Naive B cell (primary cell): ENCODE results near the gene NPVF. TPM values are rescaled to one million over a fixed set of nuclear protein-coding genes. Genes with fewer than 3 reads are reported as not detected.

ENCODE experiments used
- ATAC-seq, 2 donors: fragments of 150-1000 bp; cut with Tn5 transposase; 2 replicates each; pipeline ENCODE4 v1.10.0; 2021; ENCODE audit warnings: low read depth in 2 of 2, mild to moderate bottlenecking in 2 of 2, moderate library complexity in 2 of 2
- DNase-seq: peaks from one replicate; pipeline ENCODE4 v3.0.0; 2022
- H3K27ac Mint-ChIP-seq, 6 donors: one replicate each; pipeline ENCODE4 v1.8.0; 2020 to 2022; ENCODE audit warnings: mild to moderate bottlenecking in 6 of 6, mixed read lengths in 6 of 6, moderate library complexity in 5 of 6, inconsistent platforms in 2 of 6
- H3K27me3 Mint-ChIP-seq, 3 donors: one replicate each; pipeline ENCODE4 v1.8.0; 2021 to 2022; ENCODE audit warnings: mixed read lengths in 3 of 3, mild to moderate bottlenecking in 1 of 3
- H3K36me3 Mint-ChIP-seq, 2 donors: one replicate each; pipeline ENCODE4 v1.8.0; 2020 to 2022; ENCODE audit warnings: mixed read lengths in 2 of 2, inconsistent platforms in 1 of 2, mild to moderate bottlenecking in 1 of 2
- H3K4me1 Mint-ChIP-seq, 3 donors: one replicate each; pipeline ENCODE4 v1.8.0; 2020 to 2022; ENCODE audit warnings: mixed read lengths in 3 of 3, inconsistent platforms in 1 of 3, mild to moderate bottlenecking in 1 of 3, moderate library complexity in 1 of 3
- H3K4me3 Mint-ChIP-seq, 8 donors: one replicate each; pipeline ENCODE4 v1.8.0; 2020 to 2022; ENCODE audit warnings: mild to moderate bottlenecking in 8 of 8, mixed read lengths in 8 of 8, moderate library complexity in 8 of 8, inconsistent platforms in 2 of 8
- H3K9me3 Mint-ChIP-seq, 7 donors: one replicate each; pipeline ENCODE4 v1.8.0; 2020 to 2022; ENCODE audit warnings: mixed read lengths in 7 of 7, mild to moderate bottlenecking in 5 of 7, inconsistent platforms in 2 of 7, moderate library complexity in 1 of 7
- polyA plus RNA-seq, 6 donors: library from polyadenylated mRNA; unstranded; fragments of 300-500 nt; fragmentation: Illumina TruSeq; gene quantifications; one replicate each; pipeline ENCODE4 v1.2.3, GENCODE V29; 2021; ENCODE audit warnings: low read depth in 6 of 6

Gene NPVF
- polyA plus RNA-seq, 6 donors from 2014 or later = not detected

DNA sequence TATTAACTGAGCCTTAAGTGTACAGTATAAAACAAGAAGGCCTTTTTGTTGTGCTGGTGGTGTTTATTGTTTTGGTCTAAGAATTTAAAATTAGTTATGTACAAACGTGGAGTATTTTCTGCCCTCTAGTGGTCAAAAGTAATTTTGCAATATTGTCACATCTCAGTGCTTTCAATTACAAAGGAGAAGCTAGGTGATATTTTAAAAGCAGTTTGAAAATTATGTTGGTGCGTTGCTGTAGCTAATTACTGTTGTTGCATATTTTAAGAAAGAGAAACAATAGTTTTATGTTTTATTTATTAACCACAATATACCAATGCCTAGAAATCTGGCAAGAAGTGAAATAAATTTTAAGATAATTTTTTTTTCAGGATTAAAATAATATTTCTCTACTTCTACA is 11.4 kb downstream of the NPVF start:
- H3K27ac Mint-ChIP-seq = no peak overlapping the region
- peak in 1 of 2 donors; percentile 30 for ATAC-seq
- peaks cover 16 to 49% (median 37%) of the 10 kb centered on the region in 3 donors for H3K27me3 Mint-ChIP-seq
- peaks cover 0 to 5% of the 10 kb centered on the region in 2 donors for H3K36me3 Mint-ChIP-seq
- no peak overlapping the region for H3K4me3 Mint-ChIP-seq
- no peaks in the 10 kb centered on the region for H3K4me1 Mint-ChIP-seq
- DNase-seq = peak; percentile 27
- no peaks in the 10 kb centered on the region for H3K9me3 Mint-ChIP-seq

DNA sequence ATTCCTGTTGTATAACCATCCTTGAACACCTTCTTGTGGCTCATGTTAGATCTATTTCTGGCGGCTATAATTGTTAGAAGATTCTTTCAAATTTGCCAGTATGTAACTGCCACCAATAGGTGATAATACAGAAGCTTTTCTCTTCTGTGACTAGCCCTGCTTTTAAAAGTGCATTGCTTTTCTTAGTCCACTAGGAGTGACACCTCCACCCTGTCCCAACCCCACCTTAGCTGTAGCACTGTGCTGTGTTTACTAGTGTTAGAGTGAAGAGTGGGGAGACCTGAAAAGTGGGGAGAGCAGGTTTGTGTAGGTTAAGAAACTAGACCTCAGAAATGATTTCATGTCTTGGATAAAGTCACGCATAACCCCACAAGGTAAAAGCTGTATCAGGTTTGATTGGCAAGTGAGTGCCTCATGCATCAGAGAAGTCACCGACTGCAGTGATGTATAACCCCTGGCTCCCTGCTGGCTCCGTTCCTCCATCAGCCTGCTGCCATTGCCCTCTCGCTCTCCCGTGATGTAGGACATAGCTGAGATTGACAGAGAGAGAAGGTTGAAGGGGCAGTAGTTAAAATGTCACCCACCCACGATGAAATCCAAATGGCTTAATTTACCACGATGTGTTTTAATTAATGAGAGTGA is 12.5 kb downstream of the NPVF start:
- Mint-ChIP-seq H3K27ac (peak overlapping the region in 1 of 6 donors; percentile 38), H3K36me3 (no peaks in the 10 kb centered on the region), H3K9me3 (no peaks in the 10 kb centered on the region), H3K4me3 (no peak overlapping the region), H3K4me1 (peaks cover 0 to 4% (median 0%) of the 10 kb centered on the region in 3 donors), H3K27me3 (peaks cover 10 to 47% (median 28%) of the 10 kb centered on the region in 3 donors)
- DNase-seq (no peak), ATAC-seq (no peak)

DNA sequence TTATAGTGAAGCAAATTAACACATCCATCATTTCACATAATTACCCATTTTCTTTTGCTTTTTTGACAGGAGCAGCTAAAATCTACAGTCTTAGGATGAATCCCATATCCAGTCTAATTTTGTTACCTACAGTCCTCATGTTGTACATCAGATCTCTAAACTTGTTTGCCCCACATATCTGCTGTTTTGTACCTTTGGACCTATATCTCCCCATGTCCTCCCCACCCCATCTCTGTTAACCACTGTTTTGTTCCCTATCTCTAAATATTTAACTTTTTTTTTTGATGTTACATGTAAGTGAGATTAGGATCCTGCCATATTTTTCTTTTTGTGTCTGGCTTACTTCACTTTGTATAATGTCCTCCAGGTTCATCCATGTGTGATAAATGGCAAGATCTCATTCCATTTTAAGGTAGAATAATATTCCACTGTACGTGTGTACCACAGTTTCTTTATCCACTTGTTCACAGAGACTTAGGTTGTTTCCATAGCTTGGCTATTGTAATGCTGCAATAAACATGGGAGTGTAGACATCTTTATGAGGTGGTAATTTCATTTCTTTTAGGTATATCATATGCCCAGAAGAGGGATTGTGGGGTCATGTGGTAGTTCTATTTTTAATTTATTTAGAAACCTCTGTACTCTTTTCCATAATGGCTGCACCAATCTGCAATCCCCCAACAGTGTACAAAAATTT is 19.6 kb downstream of the NPVF start:
- ATAC-seq (no peak), DNase-seq (no peak)
- peaks cover 0 to 11% (median 4%) of the 10 kb centered on the region in 7 donors for H3K9me3 Mint-ChIP-seq
- no peak overlapping the region for H3K27ac Mint-ChIP-seq
- peaks cover 0 to 4% of the 10 kb centered on the region in 2 donors for H3K36me3 Mint-ChIP-seq
- H3K4me1 Mint-ChIP-seq = peaks cover 0 to 4% (median 0%) of the 10 kb centered on the region in 3 donors
- H3K27me3 Mint-ChIP-seq = peaks cover 27 to 49% (median 47%) of the 10 kb centered on the region in 3 donors
- no peak overlapping the region for H3K4me3 Mint-ChIP-seq

DNA sequence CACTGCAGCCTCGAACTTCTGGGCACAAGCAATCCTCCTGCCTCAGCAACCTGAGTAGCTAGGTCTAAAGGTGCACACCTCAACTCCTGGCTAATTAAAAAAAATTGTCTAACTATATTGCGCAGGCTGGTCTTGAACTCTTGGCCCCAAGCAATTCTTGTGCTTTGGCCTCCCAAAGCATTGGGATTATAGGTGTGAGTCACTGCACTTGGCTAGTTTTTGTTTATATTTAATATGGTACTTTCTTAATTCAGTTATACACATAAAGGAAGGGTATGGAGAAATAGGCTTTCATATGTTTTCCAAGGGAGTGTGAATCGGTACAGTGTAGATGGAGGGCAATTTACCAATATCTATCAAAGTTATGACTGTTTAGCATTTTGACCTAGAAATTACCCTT is 20.4 kb downstream of the NPVF start:
- DNase-seq (no peak), ATAC-seq (no peak)
- Mint-ChIP-seq H3K27ac (no peak overlapping the region), H3K36me3 (peaks cover 0 to 4% of the 10 kb centered on the region in 2 donors), H3K27me3 (peaks cover 27 to 49% (median 47%) of the 10 kb centered on the region in 3 donors), H3K4me3 (no peak overlapping the region), H3K4me1 (peaks cover 0 to 4% (median 0%) of the 10 kb centered on the region in 3 donors), H3K9me3 (peaks cover 0 to 11% (median 6%) of the 10 kb centered on the region in 7 donors)

DNA sequence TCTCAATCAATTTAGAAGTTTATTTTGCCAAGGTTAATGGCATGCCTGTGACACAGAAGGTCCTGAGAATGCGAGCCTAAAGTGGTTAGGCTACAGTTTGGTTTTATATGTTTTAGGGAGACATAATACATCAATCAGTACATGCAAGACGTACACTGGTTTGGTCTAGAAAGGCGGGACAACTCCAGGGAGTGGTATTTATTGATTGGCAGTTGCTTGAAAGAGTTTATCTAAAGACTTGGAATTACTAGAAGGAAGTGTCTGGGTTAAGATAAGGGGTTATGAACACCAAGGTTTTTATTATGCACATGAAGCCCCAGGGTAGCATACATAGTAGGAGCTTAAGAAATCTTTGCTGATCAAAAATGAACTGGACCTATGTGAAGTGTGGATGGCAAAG is 21.5 kb downstream of the NPVF start:
- H3K4me1 Mint-ChIP-seq = peaks cover 0 to 4% (median 0%) of the 10 kb centered on the region in 3 donors
- peaks cover 27 to 39% (median 38%) of the 10 kb centered on the region in 3 donors for H3K27me3 Mint-ChIP-seq
- H3K9me3 Mint-ChIP-seq = peaks cover 0 to 11% (median 6%) of the 10 kb centered on the region in 7 donors
- ATAC-seq (no peak), DNase-seq (no peak)
- H3K36me3 Mint-ChIP-seq = peaks cover 0 to 4% of the 10 kb centered on the region in 2 donors
- no peak overlapping the region for H3K4me3 Mint-ChIP-seq
- H3K27ac Mint-ChIP-seq = no peak overlapping the region

DNA sequence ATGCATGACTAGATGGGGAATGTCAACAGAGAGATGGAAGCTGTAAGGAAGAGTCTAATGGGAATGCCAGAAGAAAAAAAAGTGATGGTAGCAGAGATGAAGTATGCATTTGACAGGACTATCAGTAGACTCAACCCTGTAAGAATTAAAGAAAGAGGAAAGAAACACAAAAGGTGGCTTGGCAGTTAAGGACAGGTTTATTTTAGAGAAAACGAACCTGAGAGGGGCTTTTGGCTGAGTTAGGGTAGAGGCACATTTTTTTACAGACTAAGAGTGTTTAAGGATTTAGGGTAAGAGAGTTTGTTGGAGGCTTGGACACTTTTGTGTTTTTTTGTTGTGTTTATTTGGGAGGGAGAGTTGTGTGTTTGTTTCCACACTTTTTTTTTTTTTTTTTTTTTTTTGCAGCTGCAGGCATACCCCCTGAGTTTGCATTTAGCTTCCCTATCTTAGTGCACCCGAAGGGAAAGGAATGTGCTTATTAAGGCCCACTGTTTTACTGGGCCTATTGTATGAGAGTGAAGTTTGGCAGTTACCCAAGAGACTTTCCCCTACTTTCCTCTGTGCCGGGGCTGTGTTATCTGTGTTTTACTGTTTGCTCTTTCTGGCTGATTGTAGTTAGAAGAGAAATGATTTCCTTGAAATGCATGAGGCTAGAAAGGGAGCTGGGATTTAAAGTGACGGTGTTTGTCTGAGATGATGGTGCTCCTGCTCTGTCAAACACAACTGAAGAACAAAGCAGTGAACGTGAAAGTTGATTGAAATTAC is 32.0 kb downstream of the NPVF start:
- Mint-ChIP-seq H3K27me3 (peaks cover 20 to 34% (median 24%) of the 10 kb centered on the region in 3 donors), H3K9me3 (peaks cover 0 to 12% (median 2%) of the 10 kb centered on the region in 7 donors), H3K27ac (peak overlapping the region in 3 of 6 donors; percentile 5 to 26 (median 9)), H3K36me3 (no peaks in the 10 kb centered on the region), H3K4me1 (no peaks in the 10 kb centered on the region), H3K4me3 (no peak overlapping the region)
- ATAC-seq (no peak), DNase-seq (no peak)

DNA sequence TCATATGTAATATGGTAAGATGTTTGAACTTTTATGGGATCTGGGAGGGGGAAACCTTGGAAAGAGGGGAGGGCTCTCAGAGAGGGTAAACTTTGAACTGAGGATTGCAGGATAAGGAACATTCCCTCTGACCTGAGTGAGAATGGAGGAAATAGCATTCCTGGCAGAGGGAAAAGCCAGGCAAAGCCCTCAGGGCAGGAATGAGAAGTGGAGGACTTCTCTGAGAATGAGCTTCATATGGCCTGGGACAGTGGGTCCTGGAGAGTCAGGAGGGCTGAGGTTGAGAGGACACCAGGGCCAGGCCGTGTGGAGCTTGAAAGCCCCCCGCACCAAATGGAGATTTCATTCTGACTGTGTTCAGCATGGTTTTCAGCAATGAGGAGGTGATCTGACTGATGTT is 34.2 kb downstream of the NPVF start:
- H3K4me3 Mint-ChIP-seq = no peak overlapping the region
- DNase-seq (no peak), ATAC-seq (no peak)
- peaks cover 0 to 12% (median 2%) of the 10 kb centered on the region in 7 donors for H3K9me3 Mint-ChIP-seq
- no peaks in the 10 kb centered on the region for H3K36me3 Mint-ChIP-seq
- no peaks in the 10 kb centered on the region for H3K4me1 Mint-ChIP-seq
- H3K27me3 Mint-ChIP-seq = peaks cover 28 to 34% (median 29%) of the 10 kb centered on the region in 3 donors
- H3K27ac Mint-ChIP-seq = no peak overlapping the region

DNA sequence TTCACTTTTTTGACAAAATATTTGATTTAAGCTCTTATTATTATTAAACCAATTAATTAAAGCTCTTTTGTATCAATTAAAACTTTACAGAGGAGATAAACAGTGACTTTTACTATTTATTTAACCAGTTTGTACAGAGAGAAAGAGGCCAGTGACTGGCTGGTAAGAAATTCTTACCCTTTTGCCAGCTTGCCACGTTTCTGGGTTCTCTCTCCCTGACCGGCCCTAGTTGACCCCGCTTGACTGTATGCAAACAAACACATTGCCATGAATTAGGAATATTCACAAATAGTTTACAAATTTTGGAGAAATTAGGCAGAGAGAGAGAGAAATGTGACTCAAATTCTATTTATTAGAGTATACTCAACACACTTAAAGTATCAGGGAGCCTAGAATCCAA is 36.2 kb downstream of the NPVF start:
- Mint-ChIP-seq H3K27me3 (peaks cover 21 to 42% (median 40%) of the 10 kb centered on the region in 3 donors), H3K9me3 (peaks cover 0 to 12% (median 2%) of the 10 kb centered on the region in 7 donors), H3K36me3 (no peaks in the 10 kb centered on the region), H3K27ac (no peak overlapping the region), H3K4me1 (no peaks in the 10 kb centered on the region), H3K4me3 (no peak overlapping the region)
- ATAC-seq = no peak
- no peak for DNase-seq

DNA sequence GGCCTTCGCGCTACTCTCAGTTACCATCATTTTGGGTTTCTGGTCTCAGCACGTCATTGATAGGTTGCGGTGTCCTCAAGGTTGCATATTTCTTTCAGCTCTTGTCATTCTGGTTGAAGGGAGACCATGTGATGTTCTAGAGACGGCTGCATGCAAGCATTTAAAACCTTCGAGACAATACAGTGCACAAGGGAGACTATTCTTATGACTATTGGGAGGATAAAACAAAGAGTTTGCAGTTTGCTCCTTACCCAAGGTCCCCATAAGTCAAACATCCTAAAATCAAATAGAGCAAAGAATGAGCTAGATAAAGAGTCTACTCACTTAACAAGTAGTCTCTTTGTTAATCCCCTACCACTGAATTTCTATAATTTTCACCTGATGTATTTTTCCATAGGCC is 39.1 kb downstream of the NPVF start:
- no peaks in the 10 kb centered on the region for H3K36me3 Mint-ChIP-seq
- no peaks in the 10 kb centered on the region for H3K4me1 Mint-ChIP-seq
- DNase-seq = no peak
- ATAC-seq = no peak
- H3K9me3 Mint-ChIP-seq = peaks cover 0 to 12% (median 2%) of the 10 kb centered on the region in 7 donors
- H3K27ac Mint-ChIP-seq = no peak overlapping the region
- peaks cover 8 to 63% (median 46%) of the 10 kb centered on the region in 3 donors for H3K27me3 Mint-ChIP-seq
- no peak overlapping the region for H3K4me3 Mint-ChIP-seq

DNA sequence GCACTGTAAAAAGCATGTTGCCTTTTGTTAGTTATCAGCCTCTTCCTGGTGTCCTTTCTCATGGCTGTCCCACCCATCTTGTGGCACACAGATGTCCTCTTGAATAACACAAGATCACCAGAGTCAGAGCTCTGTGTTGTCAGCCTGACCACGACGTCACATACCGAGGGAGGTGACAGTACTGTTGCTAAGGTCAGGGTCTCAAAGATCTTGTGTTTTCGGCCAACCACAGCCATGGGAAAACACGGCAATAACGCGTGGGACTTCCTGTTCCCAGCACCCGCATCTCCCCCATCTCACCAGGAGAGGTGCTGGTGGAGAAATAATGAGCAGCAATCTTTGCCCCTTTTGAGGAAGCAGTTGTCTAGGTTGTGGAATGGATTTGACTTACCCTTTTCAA is 40.4 kb downstream of the NPVF start:
- H3K27ac Mint-ChIP-seq = peak overlapping the region in 1 of 6 donors; percentile 23
- no peak for ATAC-seq
- peaks cover 8 to 59% (median 35%) of the 10 kb centered on the region in 3 donors for H3K27me3 Mint-ChIP-seq
- H3K4me1 Mint-ChIP-seq = no peaks in the 10 kb centered on the region
- DNase-seq = no peak
- no peaks in the 10 kb centered on the region for H3K36me3 Mint-ChIP-seq
- H3K9me3 Mint-ChIP-seq = peaks cover 0 to 10% (median 2%) of the 10 kb centered on the region in 7 donors
- peak overlapping the region in 1 of 8 donors; percentile 0 for H3K4me3 Mint-ChIP-seq

DNA sequence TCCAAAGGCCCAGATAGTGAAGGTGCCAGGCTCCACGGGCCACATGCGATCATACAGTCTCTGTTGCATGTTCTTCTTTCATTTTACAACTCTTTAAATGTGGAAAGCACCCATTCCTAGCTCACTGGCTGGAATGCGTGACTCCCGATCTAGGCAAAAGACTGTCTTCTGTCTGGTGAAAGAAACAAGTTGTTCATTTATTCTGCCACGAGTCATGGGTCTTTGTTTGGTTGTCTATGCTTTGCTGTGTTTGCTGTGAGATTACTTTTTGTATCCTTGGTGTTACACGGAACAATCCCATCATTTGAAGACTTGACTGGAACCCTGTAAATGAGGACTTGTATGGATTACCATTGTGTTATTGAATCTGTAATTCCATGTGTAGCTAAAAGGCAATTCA is 41.9 kb downstream of the NPVF start:
- H3K27ac Mint-ChIP-seq = no peak overlapping the region

DNA sequence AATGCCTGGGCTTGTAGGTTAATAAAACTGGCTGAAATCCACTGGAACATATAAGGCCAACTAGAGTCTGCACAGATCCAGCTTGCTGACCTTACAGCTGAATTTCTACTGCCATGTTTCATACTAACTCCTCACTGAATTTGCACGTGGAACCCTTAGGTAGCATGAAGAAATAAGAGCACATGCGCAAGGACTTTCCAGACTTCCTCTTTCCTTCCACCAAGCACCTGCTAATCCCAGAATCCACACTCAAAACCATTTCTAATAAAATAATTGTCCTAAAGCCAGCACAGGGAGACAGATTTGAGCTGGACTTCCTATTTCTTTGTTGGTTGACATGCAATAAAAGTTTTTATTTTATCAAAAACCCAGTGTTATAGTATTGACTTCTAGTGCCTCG is 46.8 kb downstream of the NPVF start:
- no peak for DNase-seq
- Mint-ChIP-seq H3K27ac (no peak overlapping the region), H3K4me1 (peaks cover 13 to 27% (median 22%) of the 10 kb centered on the region in 3 donors), H3K36me3 (peaks cover 0 to 8% of the 10 kb centered on the region in 2 donors), H3K27me3 (peaks cover 4 to 26% (median 14%) of the 10 kb centered on the region in 3 donors), H3K9me3 (no peaks in the 10 kb centered on the region), H3K4me3 (peak overlapping the region in 2 of 8 donors; percentile 65 to 88)
- ATAC-seq = no peak

More for the DNA sequence above, 41.9 kb downstream of the NPVF start:
- Mint-ChIP-seq H3K27me3 (peaks cover 8 to 53% (median 35%) of the 10 kb centered on the region in 3 donors), H3K9me3 (no peaks in the 10 kb centered on the region), H3K4me3 (no peak overlapping the region), H3K4me1 (no peaks in the 10 kb centered on the region), H3K36me3 (no peaks in the 10 kb centered on the region)
- ATAC-seq (no peak), DNase-seq (no peak)

DNA sequence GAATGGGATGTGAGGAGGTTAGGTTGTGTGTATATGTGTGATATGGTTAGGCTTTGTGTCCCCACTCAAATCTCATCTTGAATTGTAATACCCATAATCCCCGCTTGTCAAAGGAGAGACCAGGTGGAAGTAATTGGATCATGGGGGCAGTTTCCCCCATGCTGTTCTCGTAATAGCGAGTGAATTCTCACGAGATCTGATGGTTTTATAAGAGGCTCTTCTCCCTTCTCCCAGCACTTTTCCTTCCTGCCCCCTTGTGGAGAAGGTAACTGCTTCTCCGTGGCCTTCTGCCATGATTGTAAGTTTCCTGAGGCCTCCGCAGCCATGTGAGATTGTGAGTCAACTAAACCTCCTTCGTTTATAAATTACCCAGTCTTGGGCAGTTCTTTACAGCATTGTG is 47.3 kb downstream of the NPVF start:
- H3K27ac Mint-ChIP-seq = peak overlapping the region in 3 of 6 donors; percentile 27 to 87 (median 65)
- peaks cover 13 to 27% (median 22%) of the 10 kb centered on the region in 3 donors for H3K4me1 Mint-ChIP-seq
- H3K9me3 Mint-ChIP-seq = no peaks in the 10 kb centered on the region
- DNase-seq = no peak
- H3K27me3 Mint-ChIP-seq = peaks cover 4 to 20% (median 14%) of the 10 kb centered on the region in 3 donors
- ATAC-seq = no peak
- peak overlapping the region; percentile 80 to 95 (median 91) for H3K4me3 Mint-ChIP-seq
- H3K36me3 Mint-ChIP-seq = peaks cover 0 to 8% of the 10 kb centered on the region in 2 donors
